HCT116 (cell line): ENCODE data around the gene FHIT. TPM values are rescaled to one million over a fixed set of nuclear protein-coding genes. Genes with fewer than 3 reads are reported as not detected.

Experiments used
- ATAC-seq: fragments of 200-7000 bp; cut with Tn5 transposase; 2 replicates; pipeline ENCODE4 v1.9.1; 2020; ENCODE audit warnings: mild to moderate bottlenecking, moderate library complexity
- BruUV-seq: library from RNA; stranded (reverse); fragments of 400-500 nt; replicated peaks from 2 replicates; lab custom pipeline; 2021; lab: Mats Ljungman, UMichigan
- CTCF ChIA-PET: fragments of 300-600 bp; sonication (Branson Sonifier 250); formaldehyde crosslinking; loops from one replicate; lab custom pipeline; 2021; ENCODE audit warnings: antibody characterized with exemption; lab: Charles Lee
- POLR2A ChIA-PET: fragments of 300-600, 350-600 bp; sonication (Branson Sonifier 250); formaldehyde crosslinking; loops from one replicate; lab custom pipeline; 2021; ENCODE audit warnings: antibody characterized with exemption; lab: Charles Lee
- RAD21 ChIA-PET, 2 experiments: fragments of 300-600 bp; sonication (Branson Sonifier 250); formaldehyde crosslinking; loops; one replicate each; lab custom pipeline; 2023; ENCODE audit warnings: low total read pairs in 2 of 2; ENCODE audit not compliant: uncharacterized antibody in 2 of 2, unreplicated experiment in 2 of 2, low non-redundant PET in 1 of 2; lab: Charles Lee
- DNase-seq: peaks from one replicate; pipeline ENCODE4 v3.0.0-alpha.2; 2010; ENCODE audit warnings: low read depth, low spot score
- H2AFZ ChIP-seq: fragments of 200-600 bp; shearing (Covaris generic), sonication (generic); 2 replicates; pipeline ENCODE4 v1.6.1; 2017; ENCODE audit warnings: low read depth, mixed run types, mixed read lengths, antibody characterized with exemption, low read length; ENCODE audit not compliant: poor library complexity, severe bottlenecking
- H3K27ac ChIP-seq: 2 replicates; pipeline ENCODE4 v1.5.1; 2012; ENCODE audit warnings: low read depth, low read length
- H3K27me3 ChIP-seq: fragments of 200-600 bp; sonication (generic); 2 replicates; pipeline ENCODE4 v1.6.1; 2016; ENCODE audit warnings: mixed run types, low read length, mixed read lengths; ENCODE audit not compliant: insufficient read depth
- H3K36me3 ChIP-seq, 2 experiments: fragments of 200-500 bp in 1 of 2; fragments of 200-600 bp in 1 of 2; sonication (Bioruptor generic) in 1 of 2; sonication (generic) in 1 of 2; 2 replicates each; pipeline versions ENCODE4 v1.5.1 to v1.6.1; 2014 to 2016; ENCODE audit warnings: low read length in 2 of 2, inconsistent platforms in 1 of 2, mixed read lengths in 1 of 2, mixed run types in 1 of 2; ENCODE audit not compliant: insufficient read depth in 2 of 2, control insufficient read depth in 1 of 2
- H3K4me1 ChIP-seq, 2 experiments: fragments of 200-600 bp in 1 of 2; sonication (generic) in 1 of 2; 2 replicates each; pipeline versions ENCODE4 v1.5.1 to v1.6.1; 2012 to 2017; ENCODE audit warnings: low read length in 2 of 2, inconsistent platforms in 1 of 2, mild to moderate bottlenecking in 1 of 2, mixed read lengths in 1 of 2, mixed run types in 1 of 2, moderate library complexity in 1 of 2; ENCODE audit not compliant: insufficient read depth in 2 of 2, control insufficient read depth in 1 of 2
- H3K4me2 ChIP-seq: fragments of 200-600 bp; sonication (generic); 2 replicates; pipeline ENCODE4 v1.6.1; 2017; ENCODE audit warnings: mixed run types, low read length, mixed read lengths
- H3K4me3 ChIP-seq, 2 experiments: fragments of 200-600 bp in 1 of 2; sonication (generic) in 1 of 2; replicated peaks in 1 of 2; 2 replicates each; pipeline ENCODE4 v1.5.1; 2011 to 2016; ENCODE audit warnings: low read length in 2 of 2, control low read depth in 1 of 2, low read depth in 1 of 2, mild to moderate bottlenecking in 1 of 2, mixed read lengths in 1 of 2, mixed run types in 1 of 2
- H3K79me2 ChIP-seq: fragments of 200-600 bp; sonication (generic); 2 replicates; pipeline ENCODE4 v1.6.1; 2017; ENCODE audit warnings: mild to moderate bottlenecking, mixed run types, low read length, moderate library complexity, mixed read lengths; ENCODE audit not compliant: insufficient read depth
- H3K9ac ChIP-seq: fragments of 200-600 bp; sonication (generic); 2 replicates; pipeline ENCODE4 v1.6.1; 2016; ENCODE audit warnings: low read length, mixed read lengths
- H3K9me2 ChIP-seq: fragments of 200-600 bp; sonication (generic), shearing (Covaris generic); 2 replicates; pipeline ENCODE4 v1.6.1; 2017; ENCODE audit warnings: mixed run types, mild to moderate bottlenecking, moderate library complexity; ENCODE audit not compliant: insufficient read depth
- H3K9me3 ChIP-seq, 2 experiments: fragments of 200-500 bp in 1 of 2; fragments of 200-600 bp in 1 of 2; sonication (Bioruptor generic) in 1 of 2; sonication (generic) in 1 of 2; 2 replicates each; pipeline ENCODE4 v1.6.1; 2014 to 2017; ENCODE audit warnings: low read length in 2 of 2, mixed read lengths in 2 of 2, inconsistent platforms in 1 of 2, low read depth in 1 of 2, mild to moderate bottlenecking in 1 of 2, mixed run types in 1 of 2, moderate library complexity in 1 of 2; ENCODE audit not compliant: control insufficient read depth in 1 of 2, insufficient read depth in 1 of 2
- H4K20me1 ChIP-seq: fragments of 200-600 bp; sonication (generic), shearing (Covaris generic); 2 replicates; pipeline ENCODE4 v1.6.1; 2017; ENCODE audit warnings: mixed run types, mild to moderate bottlenecking, moderate library complexity; ENCODE audit not compliant: insufficient read depth
- CEBPB ChIP-seq: IDR thresholded peaks from 2 replicates; pipeline ENCODE4 v1.6.1; 2012; ENCODE audit warnings: low read depth
- ELF1 ChIP-seq: IDR thresholded peaks from 2 replicates; pipeline ENCODE4 v1.6.1; 2012; ENCODE audit warnings: low read depth, borderline replicate concordance
- EZH2 ChIP-seq: fragments of 200-600 bp; sonication (generic); IDR thresholded peaks from 2 replicates; pipeline ENCODE4 v1.6.1; 2017; ENCODE audit warnings: antibody characterized with exemption, mixed run types
- EZH2phosphoT487 ChIP-seq: fragments of 200-600 bp; IDR thresholded peaks from 2 replicates; pipeline ENCODE4 v1.6.1; 2018; ENCODE audit warnings: antibody characterized with exemption, borderline replicate concordance
- FOSL1 ChIP-seq: IDR thresholded peaks from 2 replicates; pipeline ENCODE4 v1.6.1; 2012; ENCODE audit warnings: low read depth
- JUND ChIP-seq: IDR thresholded peaks from 2 replicates; pipeline ENCODE4 v1.6.1; 2012
- POLR2A ChIP-seq: IDR thresholded peaks from 2 replicates; pipeline ENCODE4 v1.7.0; 2011; ENCODE audit warnings: borderline replicate concordance; ENCODE audit not compliant: insufficient read depth, insufficient read length; ENCODE audit errors: extremely low read depth
- SIN3A ChIP-seq: IDR thresholded peaks from 2 replicates; pipeline ENCODE4 v1.6.1; 2012; ENCODE audit warnings: low read depth
- SP1 ChIP-seq: IDR thresholded peaks from 2 replicates; pipeline ENCODE4 v1.6.1; 2012; ENCODE audit warnings: low read depth
- SRF ChIP-seq: IDR thresholded peaks from 2 replicates; pipeline ENCODE4 v1.6.1; 2012; ENCODE audit warnings: low read depth
- TCF7L2 ChIP-seq: IDR thresholded peaks from 2 replicates; pipeline ENCODE4 v1.7.0; 2011; ENCODE audit warnings: borderline replicate concordance, inconsistent platforms; ENCODE audit not compliant: insufficient read depth, insufficient read length; ENCODE audit errors: extremely low read depth
- YY1 ChIP-seq: IDR thresholded peaks from 2 replicates; pipeline ENCODE4 v1.6.1; 2011; ENCODE audit warnings: low read length, low read depth, moderate library complexity, mild to moderate bottlenecking; ENCODE audit not compliant: insufficient replicate concordance; ENCODE audit errors: extremely low read depth
- ZFX ChIP-seq: fragments of 450-650 bp; IDR thresholded peaks from 2 replicates; pipeline ENCODE4 v1.6.1; 2017
- ZNF274 ChIP-seq: fragments of 200-500 bp; sonication (Bioruptor generic); IDR thresholded peaks from 2 replicates; pipeline ENCODE4 v1.6.1; 2014; ENCODE audit warnings: mild to moderate bottlenecking, low read depth, low read length, inconsistent platforms
- intact Hi-C: fragments of 100-400 bp; cut with micrococcal nuclease; formaldehyde crosslinking; loops from 2 replicates; pipeline ENCODE4 v1.10.0; 2022
- total RNA-seq: library from RNA; stranded (reverse); gene quantifications from one replicate; pipeline ENCODE4 v1.2.1, GENCODE V29; 2021; ENCODE audit not compliant: unreplicated experiment
- TF ChIP-seq, protein P1 (sequence below): IDR thresholded peaks from 2 replicates; pipeline ENCODE4 v1.6.1; 2012
- TF ChIP-seq, protein P2 (sequence below): IDR thresholded peaks from 2 replicates; pipeline ENCODE4 v1.6.1; 2012

Gene FHIT
- total RNA-seq, 1 experiment from 2014 or later, result 20.1 TPM

GRCh38 chr3:60867200-60867599 is 384.1 kb downstream of the FHIT start:
- no peaks in the 10 kb centered on the region for H4K20me1 ChIP-seq
- H3K79me2 ChIP-seq, result no peaks in the 10 kb centered on the region
- BruUV-seq, result no TSS peak
- no peak overlapping the region for H2AFZ ChIP-seq
- DNase-seq (no peak), ATAC-seq (no peak)
- CTCF ChIA-PET, result no interaction called here
- H3K27ac ChIP-seq, result no peak overlapping the region
- H3K27me3 ChIP-seq, result no peaks in the 10 kb centered on the region
- no peak overlapping the region for H3K9ac ChIP-seq
- intact Hi-C loops, result no loop called here
- H3K4me2 ChIP-seq, result no peak overlapping the region
- TF ChIP-seq ELF1, result no peak
- TF ChIP-seq EZH2phosphoT487, result no peak
- TF ChIP-seq CEBPB, result no peak
- TF ChIP-seq ZNF274, result no peak
- TF ChIP-seq FOSL1, result no peak
- TF ChIP-seq SP1, result no peak
- TF ChIP-seq POLR2A, result no peak
- no peak for TF ChIP-seq SIN3A
- TF ChIP-seq, protein P1, sequence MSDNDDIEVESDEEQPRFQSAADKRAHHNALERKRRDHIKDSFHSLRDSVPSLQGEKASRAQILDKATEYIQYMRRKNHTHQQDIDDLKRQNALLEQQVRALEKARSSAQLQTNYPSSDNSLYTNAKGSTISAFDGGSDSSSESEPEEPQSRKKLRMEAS, result no peak
- TF ChIP-seq JUND, result no peak
- TF ChIP-seq, protein P2, sequence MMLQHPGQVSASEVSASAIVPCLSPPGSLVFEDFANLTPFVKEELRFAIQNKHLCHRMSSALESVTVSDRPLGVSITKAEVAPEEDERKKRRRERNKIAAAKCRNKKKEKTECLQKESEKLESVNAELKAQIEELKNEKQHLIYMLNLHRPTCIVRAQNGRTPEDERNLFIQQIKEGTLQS, result no peak
- no peak for TF ChIP-seq EZH2
- TF ChIP-seq TCF7L2, result no peak
- TF ChIP-seq SRF, result no peak
- no peak for TF ChIP-seq ZFX
- no peak for TF ChIP-seq YY1
- no peaks in the 10 kb centered on the region for H3K36me3 ChIP-seq
- no peak overlapping the region for H3K4me3 ChIP-seq
- POLR2A ChIA-PET, result no interaction called here
- no peaks in the 10 kb centered on the region for H3K9me2 ChIP-seq
- H3K9me3 ChIP-seq, result no peaks in the 10 kb centered on the region
- RAD21 ChIA-PET, result no interaction called here
- no peaks in the 10 kb centered on the region for H3K4me1 ChIP-seq
